GM12892 (cell line): Measurements from ENCODE around the gene XPNPEP1. TPM values are rescaled to one million over a fixed set of nuclear protein-coding genes. Genes with fewer than 3 reads are reported as not detected.

ENCODE experiments used
- DNase-seq: peaks from one replicate; pipeline ENCODE4 v3.0.0; 2011; ENCODE audit not compliant: insufficient read length
- FAIRE-seq: peaks from 2 replicates; lab custom pipeline; 2011; peaks lifted over from hg19 to GRCh38; lab: Jason Lieb, UNC
- POLR2A ChIP-seq: IDR thresholded peaks from 2 replicates; pipeline ENCODE4 v1.6.1; 2011; ENCODE audit warnings: low read depth, low read length, control low read depth
- POLR2AphosphoS5 ChIP-seq: IDR thresholded peaks from 2 replicates; pipeline ENCODE4 v1.6.1; 2011; ENCODE audit warnings: low read depth, low read length, control low read depth
- TAF1 ChIP-seq: IDR thresholded peaks from 2 replicates; pipeline ENCODE4 v1.6.1; 2011; ENCODE audit warnings: low read depth, mild to moderate bottlenecking, control low read depth, low read length, borderline replicate concordance
- polyA plus RNA-seq: library from polyadenylated mRNA; unstranded; fragments of >200 nt; gene quantifications from one replicate; pipeline ENCODE4 v1.2.1, GENCODE V29; 2012; ENCODE audit warnings: missing spikeins, inconsistent platforms; ENCODE audit not compliant: missing spikeins

XPNPEP1 gene
- polyA plus RNA-seq, result 35.7 TPM

DNA sequence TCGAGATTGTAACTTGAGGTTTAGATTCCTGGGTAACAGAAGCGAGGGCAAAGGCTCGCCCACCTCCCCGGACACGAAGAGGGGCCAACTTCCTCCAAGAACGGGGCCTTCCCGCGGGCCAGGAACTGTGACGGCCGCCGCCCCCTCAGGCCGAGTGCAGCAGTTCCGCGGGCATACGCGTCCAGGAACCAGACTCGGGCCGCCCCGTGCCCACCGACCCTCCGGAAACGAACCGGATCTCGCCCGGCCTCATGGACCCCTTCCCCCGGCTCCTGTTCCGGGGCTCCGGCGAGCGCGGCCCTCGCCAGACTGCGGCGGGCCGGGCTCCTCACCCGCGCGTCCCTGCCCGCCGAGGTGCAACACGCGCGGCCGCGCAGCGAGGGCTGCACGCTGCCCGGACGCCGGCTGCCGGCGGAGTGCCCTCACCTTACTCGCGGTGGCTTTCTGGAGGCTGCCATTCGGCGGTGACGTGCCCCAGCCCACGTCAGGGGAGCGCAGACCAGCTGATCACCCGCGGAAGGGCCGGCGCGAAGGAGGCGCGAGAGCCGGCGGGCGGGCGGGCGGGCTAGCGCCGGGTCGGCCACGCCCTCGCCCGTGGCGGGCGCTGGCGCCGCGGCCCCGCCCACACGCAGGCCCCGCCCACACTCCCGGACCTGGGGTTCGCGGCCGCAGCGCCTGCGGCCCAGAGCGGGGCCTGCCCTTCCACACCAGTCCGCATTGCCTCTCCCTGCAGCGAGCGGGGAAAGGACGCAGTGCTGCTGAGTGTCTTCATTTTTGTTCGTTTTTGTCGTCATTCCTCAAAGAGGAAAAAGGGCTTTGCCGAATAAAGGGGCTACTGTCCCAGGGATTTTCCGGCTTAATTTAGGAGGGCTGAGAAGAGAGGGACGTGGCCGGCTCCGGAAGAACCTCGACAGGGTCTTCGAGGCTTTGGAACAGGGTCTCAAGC, at the start of gene XPNPEP1:
Gene XPNPEP1, minus strand, starts transcription at position 536 of the 946 bp plus-strand sequence. Its CDS starts 78 bp downstream, at position 458.
- peak; percentile 94; the same call in 1 of the 2 replicates for TF ChIP-seq POLR2A
- TF ChIP-seq TAF1, result no peak
- TF ChIP-seq POLR2AphosphoS5, result peak; percentile 74
- DNase-seq (peak; percentile 84), FAIRE-seq (peak; percentile 97)

DNA sequence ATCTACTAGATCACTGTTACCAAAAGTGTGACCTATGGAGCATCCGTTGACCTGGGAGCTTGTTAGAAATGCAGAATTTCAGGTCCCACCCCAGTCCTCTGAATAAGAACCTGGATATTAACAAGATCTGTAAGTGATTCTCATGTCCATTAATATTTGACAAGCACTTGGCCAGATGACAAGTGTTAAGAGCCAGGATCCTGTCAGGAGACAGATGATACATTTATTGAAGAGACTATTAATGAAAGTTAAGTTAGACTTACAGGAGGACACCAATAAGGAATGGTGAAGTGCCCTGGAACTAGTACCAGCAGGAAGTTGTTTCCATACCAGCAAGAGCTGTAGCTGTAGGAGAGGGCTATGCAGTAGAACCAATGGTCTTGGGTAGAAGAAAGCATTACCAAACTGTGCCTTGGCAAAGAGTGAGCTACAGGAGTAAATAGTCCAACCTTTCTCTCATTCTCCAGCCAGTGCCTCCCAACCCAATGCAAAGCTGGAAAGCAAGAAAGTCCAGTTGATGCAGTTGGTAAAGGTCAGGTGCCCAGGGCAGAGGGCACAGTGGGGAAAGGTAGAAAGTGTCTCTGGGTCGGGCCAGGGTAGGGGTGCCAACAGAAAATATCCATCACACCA, 49.2 kb upstream of the XPNPEP1 start:
- DNase-seq (no peak), FAIRE-seq (no peak)
- TF ChIP-seq POLR2AphosphoS5, result no peak
- TF ChIP-seq POLR2A, result no peak
- TF ChIP-seq TAF1, result no peak

DNA sequence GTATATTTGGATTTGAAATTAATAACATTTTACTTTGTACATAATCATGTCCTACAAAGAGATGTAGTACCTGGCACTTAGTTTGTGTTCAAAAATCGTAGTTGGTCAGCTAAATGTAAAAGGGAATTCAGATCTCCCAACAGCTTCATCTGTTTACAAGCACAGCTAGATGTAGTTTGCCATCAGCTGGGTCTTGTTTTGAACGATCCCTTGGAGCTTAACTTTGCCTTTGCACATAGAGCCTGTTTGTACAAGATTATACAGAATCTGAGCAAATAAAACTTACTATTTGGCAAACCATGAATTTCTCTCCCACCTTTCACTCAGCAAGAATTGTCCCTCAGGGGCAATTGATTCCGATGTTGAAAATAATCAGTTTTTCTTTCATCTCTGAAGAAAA, 48.3 kb upstream of the XPNPEP1 start:
- TF ChIP-seq POLR2AphosphoS5 (no peak), TAF1 (no peak), POLR2A (no peak)
- no peak for FAIRE-seq
- DNase-seq, result no peak

DNA sequence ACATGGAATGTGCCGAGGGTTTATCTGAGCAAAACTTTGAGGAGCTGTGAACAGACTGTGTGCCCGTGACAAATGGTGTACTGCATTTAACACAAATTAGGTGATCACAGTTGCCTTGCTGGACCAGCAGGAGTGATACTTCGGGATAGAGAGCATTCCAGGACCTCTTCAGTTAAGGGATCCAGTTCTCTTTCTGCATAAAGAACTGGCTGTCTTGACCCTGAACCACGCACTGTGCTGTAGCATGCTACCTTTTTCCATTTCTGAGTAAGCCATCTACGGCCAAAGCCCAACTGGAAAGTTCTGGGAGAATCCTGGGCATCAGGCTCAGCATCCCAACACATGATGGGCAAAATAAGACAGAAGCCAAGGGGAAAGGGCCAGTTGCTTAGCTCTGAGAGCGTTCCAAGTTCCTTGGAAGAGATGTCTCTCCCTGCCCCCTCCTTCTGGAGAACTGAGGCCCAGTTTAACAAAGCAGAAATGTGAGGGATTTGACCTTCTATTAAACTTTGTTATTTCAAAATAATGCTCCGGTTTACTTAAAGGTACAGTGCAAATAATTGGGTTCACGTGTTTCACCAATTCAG, 46.5 kb upstream of the XPNPEP1 start:
- no peak for FAIRE-seq
- TF ChIP-seq POLR2AphosphoS5, result no peak
- no peak for TF ChIP-seq TAF1
- no peak for TF ChIP-seq POLR2A
- DNase-seq, result no peak

DNA sequence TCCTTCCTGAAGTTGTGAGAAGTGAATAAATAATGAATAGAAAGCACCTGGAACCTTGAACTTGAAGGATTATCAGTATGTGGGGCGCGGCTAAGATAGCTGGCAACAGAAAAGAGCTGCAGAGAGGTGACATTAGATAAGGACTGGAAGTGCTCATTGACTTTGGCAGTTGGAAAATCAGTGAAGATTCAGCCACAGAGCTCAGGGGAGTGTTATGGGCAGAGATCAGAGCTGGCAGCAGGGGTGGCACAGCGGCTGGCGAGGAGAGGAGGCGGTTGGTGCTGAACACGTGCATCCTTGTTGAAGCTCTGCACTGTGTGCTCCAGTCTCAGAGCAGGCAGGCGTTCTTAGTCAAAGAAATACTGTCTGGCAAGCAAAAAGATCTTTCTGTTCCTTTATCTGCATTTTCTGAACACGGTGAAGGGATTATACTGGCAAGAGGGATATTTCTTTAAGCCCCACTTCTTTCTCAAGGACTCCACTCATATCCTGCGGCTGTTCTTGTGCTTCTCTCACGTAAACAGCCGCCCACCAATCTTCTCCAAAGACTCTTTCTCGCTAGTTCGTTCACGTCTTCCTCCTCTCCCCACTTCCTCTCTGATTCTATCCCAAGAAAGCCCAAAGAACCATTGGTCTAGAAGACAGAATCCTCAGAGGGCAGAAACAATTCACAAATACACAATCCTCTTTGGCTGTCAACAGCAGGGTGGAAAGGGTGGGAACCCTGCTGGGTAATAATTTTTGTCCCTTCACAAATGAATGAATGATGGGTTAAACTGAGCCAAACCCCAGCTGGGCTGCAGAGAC, 45.8 kb upstream of the XPNPEP1 start:
- DNase-seq (no peak), FAIRE-seq (no peak)
- TF ChIP-seq TAF1, result no peak
- TF ChIP-seq POLR2AphosphoS5, result no peak
- no peak for TF ChIP-seq POLR2A

DNA sequence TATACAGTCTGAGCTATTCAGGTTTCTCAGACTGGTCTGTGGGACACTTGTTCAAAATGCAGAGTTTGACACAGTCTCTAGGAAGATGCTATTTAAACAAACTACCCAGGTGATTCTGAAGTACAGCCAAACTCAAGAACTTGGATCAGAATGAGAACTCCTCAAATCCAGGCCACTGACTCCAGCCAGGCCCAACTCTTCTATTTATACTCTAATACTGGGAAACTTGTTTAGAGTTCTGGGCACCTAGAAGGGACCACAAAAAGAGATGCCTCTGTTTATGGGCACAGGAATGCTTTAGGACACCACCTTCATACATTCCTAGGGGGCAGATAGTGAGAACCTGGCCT, 44.4 kb upstream of the XPNPEP1 start:
- FAIRE-seq (no peak), DNase-seq (no peak)
- TF ChIP-seq POLR2A (no peak), POLR2AphosphoS5 (no peak), TAF1 (no peak)

DNA sequence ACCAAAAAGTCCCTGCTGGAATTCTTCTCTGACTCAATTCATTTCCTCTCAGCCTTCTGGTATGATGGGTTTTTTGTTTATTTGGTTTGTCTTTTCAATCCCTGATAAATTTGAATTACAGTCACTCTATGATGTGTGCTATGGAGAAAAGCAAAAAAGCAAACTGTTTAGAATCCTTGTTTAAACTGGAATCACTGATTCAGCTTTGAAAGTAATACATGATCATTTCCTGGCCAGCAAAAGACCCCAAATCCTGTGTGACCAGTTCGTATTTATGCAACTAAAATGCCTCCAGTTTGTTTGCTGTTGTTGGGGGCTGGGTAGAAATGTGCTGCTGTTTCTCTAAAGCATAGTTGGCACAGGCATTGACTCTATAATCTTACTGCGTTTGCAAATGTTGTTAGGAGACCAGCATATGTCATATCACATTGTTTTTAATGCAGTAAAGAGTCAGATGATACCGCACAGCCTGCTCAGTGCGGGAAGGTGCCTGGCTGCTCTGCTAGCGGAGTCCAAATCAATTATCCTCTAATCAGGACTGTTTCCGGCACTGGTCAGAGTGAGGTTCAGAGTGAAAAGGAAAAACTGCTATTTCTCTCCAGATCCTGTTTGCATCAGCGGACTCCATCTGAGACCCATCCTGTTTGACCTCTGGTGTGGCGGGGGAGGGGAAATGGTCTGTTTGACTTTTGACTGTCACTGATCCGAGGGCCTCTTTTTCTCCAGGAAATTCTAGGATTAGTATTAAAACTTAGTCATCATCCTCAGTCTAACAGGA, 43.8 kb upstream of the XPNPEP1 start:
- FAIRE-seq (no peak), DNase-seq (no peak)
- no peak for TF ChIP-seq TAF1
- no peak for TF ChIP-seq POLR2AphosphoS5
- TF ChIP-seq POLR2A, result no peak

DNA sequence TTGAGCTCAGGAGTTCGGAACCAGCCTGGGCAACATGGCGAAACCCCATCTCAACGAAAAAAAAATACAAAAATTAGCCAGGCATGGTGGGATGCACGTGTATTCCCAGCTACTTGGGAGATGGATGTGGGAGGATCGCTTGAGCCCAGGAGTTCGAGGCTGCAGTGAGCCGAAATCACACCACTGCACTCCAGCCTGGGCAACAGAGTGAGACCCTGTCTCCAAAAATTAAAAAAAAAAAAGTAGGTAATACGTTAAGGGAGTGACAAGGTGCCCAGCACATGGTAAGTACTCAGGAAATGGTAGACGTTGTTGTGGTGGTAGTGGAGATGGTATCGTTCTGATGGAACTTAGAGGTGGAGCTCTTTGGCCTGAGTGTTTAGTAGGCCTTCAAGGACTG, 41.0 kb upstream of the XPNPEP1 start:
- FAIRE-seq (no peak), DNase-seq (no peak)
- TF ChIP-seq TAF1, result no peak
- TF ChIP-seq POLR2AphosphoS5, result no peak
- no peak for TF ChIP-seq POLR2A

DNA sequence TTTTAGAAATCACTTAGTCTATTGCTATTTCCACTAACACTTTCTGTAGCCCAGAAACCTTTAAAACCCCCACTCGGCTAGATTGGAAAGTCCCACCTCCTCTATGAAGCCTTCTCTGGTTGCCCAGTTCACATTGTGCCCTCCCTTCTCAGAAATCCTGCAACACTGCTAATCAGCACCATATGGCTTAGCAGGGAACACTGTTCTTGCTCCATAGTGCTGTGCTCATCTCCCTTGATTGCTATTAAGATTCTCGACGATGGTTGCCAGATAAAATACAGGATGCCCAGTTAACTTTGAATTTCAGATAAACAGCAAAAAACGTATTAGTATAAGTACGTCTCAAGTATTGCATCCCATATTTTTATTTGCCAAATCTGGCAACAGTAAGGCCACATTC, 40.1 kb upstream of the XPNPEP1 start:
- TF ChIP-seq POLR2A, result no peak
- TF ChIP-seq POLR2AphosphoS5, result no peak
- TF ChIP-seq TAF1, result no peak
- no peak for FAIRE-seq
- DNase-seq, result no peak

DNA sequence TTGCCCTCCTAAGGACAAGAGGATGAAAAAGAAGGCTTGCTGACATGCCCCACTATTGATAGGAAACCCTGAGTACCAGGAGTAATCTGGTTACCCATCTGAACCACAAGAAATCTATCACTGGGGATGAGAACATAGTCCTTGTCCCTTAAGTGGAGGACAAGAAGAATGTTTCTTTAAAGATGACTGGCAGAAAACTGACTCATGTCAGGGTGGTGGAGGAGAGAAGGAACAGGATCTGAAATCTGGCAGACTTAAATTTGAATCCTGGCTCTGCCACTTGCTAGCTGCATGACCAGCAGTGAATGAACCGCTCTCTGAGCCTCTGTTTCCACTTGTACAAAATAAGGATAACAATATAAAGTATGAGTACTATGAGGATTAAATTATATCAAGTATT, 38.9 kb upstream of the XPNPEP1 start:
- TF ChIP-seq TAF1, result no peak
- no peak for TF ChIP-seq POLR2A
- no peak for TF ChIP-seq POLR2AphosphoS5
- DNase-seq (no peak), FAIRE-seq (no peak)
